Endodermal cell (in vitro differentiated cells): Measurements from ENCODE around the gene NACC2. TPM values are rescaled to one million over a fixed set of nuclear protein-coding genes. Genes with fewer than 3 reads are reported as not detected.

Experiments used
- DNase-seq: peaks from one replicate; pipeline ENCODE4 v3.0.0-alpha.2; 2017
- H3K27ac ChIP-seq: 2 replicates; pipeline ENCODE4 v1.5.1; 2013; ENCODE audit warnings: mild to moderate bottlenecking, low read depth, low read length, moderate library complexity
- H3K27me3 ChIP-seq: 2 replicates; pipeline ENCODE4 v1.6.1; 2013; ENCODE audit warnings: mild to moderate bottlenecking, low read length, moderate library complexity; ENCODE audit not compliant: insufficient read depth, control insufficient read depth, poor library complexity, severe bottlenecking
- H3K36me3 ChIP-seq: 2 replicates; pipeline ENCODE4 v1.7.0; 2013; ENCODE audit warnings: mild to moderate bottlenecking, low read length, moderate library complexity; ENCODE audit not compliant: control insufficient read depth, insufficient read depth
- H3K4me1 ChIP-seq: one replicate; pipeline ENCODE4 v1.7.0; 2013; ENCODE audit warnings: low read length; ENCODE audit not compliant: control insufficient read depth, insufficient read depth
- H3K4me3 ChIP-seq: 2 replicates; pipeline ENCODE4 v1.5.1; 2013; ENCODE audit warnings: mild to moderate bottlenecking, low read length, moderate library complexity
- H3K9ac ChIP-seq: 2 replicates; pipeline ENCODE4 v1.6.1; 2013; ENCODE audit warnings: mild to moderate bottlenecking, low read length, moderate library complexity; ENCODE audit not compliant: poor library complexity, severe bottlenecking; ENCODE audit errors: extremely low read depth
- H3K9me3 ChIP-seq: 2 replicates; pipeline ENCODE4 v1.6.1; 2013; ENCODE audit warnings: mild to moderate bottlenecking, low read length, moderate library complexity; ENCODE audit not compliant: control insufficient read depth
- H3K27ac Mint-ChIP-seq: 2 replicates; pipeline ENCODE4 v1.8.0; 2020; ENCODE audit warnings: mixed read lengths
- H3K27me3 Mint-ChIP-seq: 2 replicates; pipeline ENCODE4 v1.8.0; 2021; ENCODE audit warnings: mild to moderate bottlenecking, mixed read lengths; ENCODE audit not compliant: insufficient read depth
- H3K36me3 Mint-ChIP-seq: 2 replicates; pipeline ENCODE4 v1.8.0; 2020; ENCODE audit warnings: low read depth, mixed read lengths
- H3K4me1 Mint-ChIP-seq: 2 replicates; pipeline ENCODE4 v1.8.0; 2020; ENCODE audit warnings: mixed read lengths
- H3K4me3 Mint-ChIP-seq: 2 replicates; pipeline ENCODE4 v1.8.0; 2020; ENCODE audit warnings: mild to moderate bottlenecking, moderate library complexity, mixed read lengths
- H3K9me3 Mint-ChIP-seq: 2 replicates; pipeline ENCODE4 v1.8.0; 2020; ENCODE audit warnings: mild to moderate bottlenecking, mixed read lengths
- CTCF ChIP-seq: fragments of 200-600 bp; sonication (generic); conservative IDR thresholded peaks from 2 replicates; pipeline ENCODE4 v1.5.0; 2021; ENCODE audit warnings: antibody characterized with exemption, mild to moderate bottlenecking
- WGBS, 2 experiments: methylation state at CpG; one replicate each; pipeline versions ENCODE4 v1.1.5 to v1.1.7; 2013; ENCODE audit warnings: missing lambda C conversion rate in 2 of 2, mixed read lengths in 1 of 2; ENCODE audit not compliant: insufficient coverage in 1 of 2, insufficient read length in 1 of 2; 5-methylcytosine and 5-hydroxymethylcytosine counted together
- long read RNA-seq, 4 experiments: library from polyadenylated mRNA in 2 of 4; library from RNA in 1 of 4; library from capped mRNA in 1 of 4; stranded (forward) in 3 of 4; unstranded in 1 of 4; transcript quantifications; one replicate each; pipeline ENCODE4 v2.0.0, GENCODE V29; 2020 to 2021; ENCODE audit warnings: inconsistent platforms in 1 of 4
- polyA plus RNA-seq, 2 experiments: library from polyadenylated mRNA; stranded (reverse); fragments of 50-300 nt; gene quantifications; one replicate each; pipeline ENCODE4 v1.2.3, GENCODE V29; 2013
- total RNA-seq, 2 donors: library from RNA; stranded (reverse); fragmentation: NEBNext Ultra II Directional in 1 of 2; extraction: Animal tissue kit (Norgen Biotek cat#: 25700) in 1 of 2; gene quantifications; 2 replicates in 1 of 2; 3 replicates in 1 of 2; pipeline ENCODE4 v1.2.1, GENCODE V29; 2021

The NACC2 gene
- 10 to 100 TPM; 12.4 to 16.7 TPM for total RNA-seq
- polyA plus RNA-seq (2013, experiment 1 of 2): 6.4 TPM
- polyA plus RNA-seq (2013, experiment 2 of 2): 6.8 TPM
- long read RNA-seq, experiment 1, partial matches to known transcripts: 0 of 5 reads
- long read RNA-seq, experiment 1, other reads (novel, unspliced or antisense): 5 of 5 reads
- long read RNA-seq, experiment 2, full-length matches to known transcripts: 8 of 27 reads
- long read RNA-seq, experiment 2, partial matches to known transcripts: 1 of 27 reads
- long read RNA-seq, experiment 2, other reads (novel, unspliced or antisense): 18 of 27 reads
- long read RNA-seq, experiment 3, partial matches to known transcripts: 0 of 16 reads
- long read RNA-seq, experiment 3, other reads (novel, unspliced or antisense): 16 of 16 reads
- long read RNA-seq, experiment 4: 0 reads

GRCh38 chr9:136095070-136096058, at the start of gene NACC2:
Gene NACC2, minus strand, starts transcription at chr9:136095289. Its CDS starts 44,768 bp downstream, at chr9:136050521.
- Mint-ChIP-seq H3K27me3 (peaks cover 26% of the 10 kb centered on the region), H3K4me1 (peaks cover 16% of the 10 kb centered on the region), H3K4me3 (peak within 1 kb of the TSS; percentile 65), H3K27ac (no peak within 1 kb of the TSS), H3K36me3 (no peaks in the 10 kb centered on the region), H3K9me3 (no peaks in the 10 kb centered on the region)
- Histone ChIP-seq H3K36me3 (peaks cover 4% of the 10 kb centered on the region), H3K9me3 (no peaks in the 10 kb centered on the region), H3K4me3 (peak within 1 kb of the TSS; percentile 77), H3K4me1 (peaks cover 10% of the 10 kb centered on the region), H3K9ac (no peak within 1 kb of the TSS), H3K27ac (no peak within 1 kb of the TSS), H3K27me3 (peaks cover 5% of the 10 kb centered on the region)
- WGBS, 2 experiments: 4% methylated on average over 33 to 143 of the region's 143 CpGs
- no peak for TF ChIP-seq CTCF
- DNase-seq: peak; percentile 83

DNA sequence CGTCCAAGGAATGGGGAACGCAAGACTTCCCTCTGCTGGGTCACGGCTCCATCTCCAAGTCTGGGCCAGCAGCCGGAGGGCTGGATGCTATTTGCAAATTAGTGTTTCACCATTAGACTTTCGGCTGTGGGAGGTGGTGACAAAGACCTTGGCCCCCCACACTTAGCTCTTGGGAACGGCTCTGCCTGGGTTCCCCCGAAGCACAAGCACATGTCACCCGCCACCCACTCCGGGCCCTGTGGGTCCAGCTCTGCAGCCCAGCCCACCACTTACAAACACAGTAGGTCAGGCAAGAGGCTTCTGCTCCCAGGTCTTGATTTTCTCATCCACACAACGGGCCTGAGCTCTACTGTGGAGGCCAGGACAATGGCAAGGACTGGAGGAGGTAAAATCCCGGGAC, 49.4 kb upstream of the NACC2 start:
- H3K9me3 Mint-ChIP-seq: no peaks in the 10 kb centered on the region

More for the DNA sequence above, 49.4 kb upstream of the NACC2 start:
- no peak overlapping the region for H3K9ac ChIP-seq
- H3K27me3 ChIP-seq: no peaks in the 10 kb centered on the region
- H3K27ac ChIP-seq: no peak overlapping the region
- DNase-seq: no peak
- H3K36me3 ChIP-seq: no peaks in the 10 kb centered on the region
- no peak overlapping the region for H3K27ac Mint-ChIP-seq
- H3K4me1 Mint-ChIP-seq: no peaks in the 10 kb centered on the region
- no peak overlapping the region for H3K4me3 ChIP-seq
- H3K36me3 Mint-ChIP-seq: no peaks in the 10 kb centered on the region
- H3K4me1 ChIP-seq: no peaks in the 10 kb centered on the region
- no peaks in the 10 kb centered on the region for H3K27me3 Mint-ChIP-seq
- WGBS, 2 experiments: 85 to 93% methylated on average over 6 to 11 of the region's 11 CpGs
- H3K9me3 ChIP-seq: no peaks in the 10 kb centered on the region
- TF ChIP-seq CTCF: no peak
- no peak overlapping the region for H3K4me3 Mint-ChIP-seq
